ENCODE results near the gene NEDD4L.
A peak's percentile ranks its signal among the peaks of the same experiment; 100 is the strongest.

The NEDD4L gene

DNA sequence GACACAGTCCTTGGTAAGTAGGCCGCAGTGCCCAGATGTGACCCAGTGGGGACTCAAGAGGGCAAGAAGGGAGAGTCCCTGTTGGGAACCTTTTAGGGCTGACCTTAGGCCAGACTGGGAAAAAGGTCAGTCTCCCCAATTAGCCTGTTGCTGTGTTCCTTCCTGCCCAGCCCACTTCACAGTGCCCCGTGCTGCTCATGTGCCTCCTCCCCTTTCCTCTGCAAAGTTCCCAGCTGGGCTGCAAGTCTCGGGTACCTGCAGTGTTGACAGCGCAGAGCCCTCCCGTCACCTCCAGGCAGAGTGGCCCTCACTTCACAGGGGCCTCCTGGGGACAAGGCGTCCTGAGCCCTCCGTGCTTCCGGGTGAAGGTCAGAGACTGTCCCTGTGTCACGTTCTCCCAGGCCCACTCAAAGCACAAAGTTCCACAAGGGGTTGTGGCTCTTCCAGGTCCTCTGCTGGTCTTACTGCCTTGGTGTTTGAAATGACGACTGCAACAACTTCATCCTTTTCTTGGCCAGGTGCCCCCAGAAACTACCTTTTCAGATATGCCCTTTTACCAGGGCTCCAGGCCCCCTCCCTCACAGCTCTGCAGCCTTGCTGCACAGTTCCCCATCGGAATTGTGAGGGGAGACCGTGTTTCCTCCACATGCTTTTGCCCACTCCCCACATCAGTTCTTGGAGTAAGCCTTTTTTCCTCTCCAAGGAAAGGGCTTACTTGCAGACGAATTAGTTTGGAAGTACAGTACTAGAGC, 359.1 kb downstream of the NEDD4L start:
- Mint-ChIP-seq H3K4me3 (no peak overlapping the region), H3K27me3 (no peaks in the 10 kb centered on the region), H3K4me1 (ENCODE audit: low read depth) (peaks cover 20% of the 10 kb centered on the region), H3K9me3 (no peaks in the 10 kb centered on the region), H3K27ac (peak overlapping the region; percentile 3), H3K36me3 (ENCODE audit: low read depth) (no peaks in the 10 kb centered on the region)
- no peak for DNase-seq

DNA sequence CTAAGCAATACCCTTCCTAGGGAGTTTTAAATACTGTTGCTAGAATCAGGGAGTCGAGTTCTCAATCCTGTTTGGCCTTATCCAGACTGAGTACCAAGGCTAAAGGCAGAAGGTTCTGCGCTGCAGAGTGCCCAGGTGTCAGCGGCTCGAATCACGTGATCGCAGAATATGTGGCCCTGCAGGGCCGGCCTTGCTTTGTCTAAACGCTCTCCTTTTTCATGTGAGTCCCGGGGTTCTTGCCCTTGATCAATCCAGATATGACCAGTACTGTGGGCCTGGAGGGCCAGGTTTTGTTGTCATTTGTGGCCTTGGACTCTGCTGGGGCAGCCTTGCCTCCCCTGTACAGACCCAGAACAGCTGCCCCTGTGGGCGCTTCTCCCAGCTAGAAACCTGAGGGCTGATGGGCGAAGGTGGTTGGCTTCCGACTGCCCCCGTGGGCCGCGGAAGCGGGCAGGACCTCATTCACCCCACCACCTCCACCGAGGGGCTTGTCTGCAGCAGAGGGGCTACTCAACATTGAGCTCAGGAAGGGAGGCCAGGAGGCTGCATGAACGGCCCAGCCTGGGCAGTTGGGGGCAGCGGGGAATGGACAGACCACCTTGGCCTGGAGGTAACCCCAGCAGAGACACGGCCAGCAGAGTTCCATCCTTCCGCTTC, 359.9 kb downstream of the NEDD4L start:
- Mint-ChIP-seq H3K27me3 (no peaks in the 10 kb centered on the region), H3K4me3 (no peak overlapping the region), H3K36me3 (ENCODE audit: low read depth) (no peaks in the 10 kb centered on the region)

DNA sequence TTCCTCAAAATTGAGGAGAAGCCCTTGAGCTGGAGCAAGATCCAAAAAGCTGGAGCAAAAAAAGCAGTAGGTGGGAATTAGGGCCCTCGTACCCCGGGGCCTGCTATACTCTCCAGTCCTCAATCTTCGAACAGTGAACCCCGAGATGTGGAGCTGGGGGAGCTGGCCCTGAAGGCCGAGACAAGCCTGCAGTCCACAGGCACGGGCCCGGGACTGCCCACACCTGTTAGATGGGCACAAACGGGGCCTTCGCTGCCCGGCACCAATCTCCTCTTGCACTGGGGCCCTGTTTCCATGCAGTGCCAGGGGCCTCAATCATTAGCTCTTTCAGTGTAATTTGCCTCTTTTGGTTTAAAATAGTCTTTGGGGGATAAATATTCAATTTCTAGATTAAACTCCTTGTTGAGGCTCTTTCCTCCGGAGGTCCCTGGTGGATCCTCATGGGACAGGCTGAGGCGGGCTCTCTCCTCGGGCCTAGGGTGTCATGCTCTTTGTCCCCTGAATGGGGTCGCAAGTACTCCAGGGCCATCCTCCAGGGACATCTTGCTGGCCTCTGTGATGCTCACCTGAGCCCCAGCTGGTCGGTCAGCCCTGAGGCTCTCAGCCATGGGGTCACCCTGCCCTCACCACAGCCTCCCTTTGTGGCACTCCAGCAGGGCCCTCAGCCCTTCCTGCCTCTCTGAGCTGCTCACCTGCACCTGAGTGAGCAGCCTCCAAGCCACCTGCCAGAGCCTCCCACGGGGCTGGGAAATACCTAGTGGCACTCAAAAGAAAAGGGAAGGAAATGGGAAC, 361.3 kb downstream of the NEDD4L start:
- Mint-ChIP-seq H3K4me3 (no peak overlapping the region), H3K27ac (no peak overlapping the region), H3K36me3 (ENCODE audit: low read depth) (no peaks in the 10 kb centered on the region), H3K9me3 (no peaks in the 10 kb centered on the region), H3K4me1 (ENCODE audit: low read depth) (peaks cover 14% of the 10 kb centered on the region), H3K27me3 (no peaks in the 10 kb centered on the region)
- no peak for DNase-seq

More for the DNA sequence above, 359.9 kb downstream of the NEDD4L start:
- no peaks in the 10 kb centered on the region for H3K9me3 Mint-ChIP-seq
- no peak overlapping the region for H3K27ac Mint-ChIP-seq
- no peak for DNase-seq
- peaks cover 20% of the 10 kb centered on the region for H3K4me1 Mint-ChIP-seq (ENCODE audit: low read depth)

DNA sequence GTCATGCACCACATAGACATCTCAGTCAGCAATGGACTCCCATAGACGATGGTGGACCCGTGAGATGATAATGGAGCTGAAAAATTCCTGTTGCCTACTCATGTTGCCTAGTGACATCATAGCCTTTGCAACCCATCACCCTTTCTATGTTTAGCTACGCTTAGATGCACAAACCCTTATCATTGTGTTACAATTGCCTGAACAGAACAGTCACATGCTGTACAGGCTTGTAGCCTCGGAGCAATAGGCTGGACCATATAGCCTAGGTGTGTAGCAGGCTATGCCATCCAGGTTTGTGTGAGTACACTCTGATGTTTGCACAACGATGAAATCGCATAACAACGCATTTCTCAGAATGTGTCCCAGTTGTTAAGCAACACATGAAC, 363.2 kb downstream of the NEDD4L start:
- H3K4me3 Mint-ChIP-seq, result no peak overlapping the region
- DNase-seq, result no peak
- no peaks in the 10 kb centered on the region for H3K27me3 Mint-ChIP-seq
- no peak overlapping the region for H3K27ac Mint-ChIP-seq
- no peaks in the 10 kb centered on the region for H3K36me3 Mint-ChIP-seq (ENCODE audit: low read depth)
- no peaks in the 10 kb centered on the region for H3K9me3 Mint-ChIP-seq
- H3K4me1 Mint-ChIP-seq (ENCODE audit: low read depth), result peaks cover under 1% of the 10 kb centered on the region

DNA sequence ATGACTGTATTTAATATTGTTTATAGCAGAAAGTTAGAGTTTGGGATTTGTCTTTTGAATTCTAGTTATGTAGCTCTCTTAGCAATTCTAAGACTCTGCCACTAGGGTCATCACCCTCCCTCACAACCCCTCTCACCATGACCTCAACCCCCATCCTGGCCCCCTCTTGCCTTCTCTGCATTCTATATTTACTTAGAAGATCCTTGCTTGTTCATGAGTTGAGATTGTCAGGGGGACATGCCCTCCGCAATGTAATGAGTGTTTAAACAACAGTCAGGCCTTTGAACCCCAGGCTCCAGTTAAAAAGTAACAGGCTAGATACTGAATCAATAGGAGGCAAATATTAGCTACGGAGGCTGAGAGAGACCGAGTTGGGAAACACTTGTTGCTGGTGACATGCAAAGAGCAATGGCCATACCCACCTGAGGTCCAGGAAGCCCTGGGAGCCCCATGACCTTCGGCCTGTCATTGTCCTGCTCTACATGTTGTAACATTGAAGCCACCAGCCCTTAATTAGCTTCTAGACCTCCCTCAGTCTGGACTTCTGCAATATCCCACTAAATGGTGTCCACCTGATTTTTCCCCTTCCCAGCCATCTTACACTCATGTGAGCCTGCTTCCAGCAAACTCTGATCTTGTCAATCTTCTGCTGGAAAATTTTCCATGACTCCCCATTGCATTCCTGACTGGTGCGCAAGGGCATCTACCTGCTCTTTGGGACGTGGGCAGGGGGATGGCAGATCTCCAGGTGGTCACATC, 363.8 kb downstream of the NEDD4L start:
- DNase-seq, result no peak
- no peaks in the 10 kb centered on the region for H3K9me3 Mint-ChIP-seq
- no peaks in the 10 kb centered on the region for H3K4me1 Mint-ChIP-seq (ENCODE audit: low read depth)
- no peaks in the 10 kb centered on the region for H3K27me3 Mint-ChIP-seq
- H3K36me3 Mint-ChIP-seq (ENCODE audit: low read depth), result no peaks in the 10 kb centered on the region
- H3K27ac Mint-ChIP-seq, result no peak overlapping the region
- no peak overlapping the region for H3K4me3 Mint-ChIP-seq

DNA sequence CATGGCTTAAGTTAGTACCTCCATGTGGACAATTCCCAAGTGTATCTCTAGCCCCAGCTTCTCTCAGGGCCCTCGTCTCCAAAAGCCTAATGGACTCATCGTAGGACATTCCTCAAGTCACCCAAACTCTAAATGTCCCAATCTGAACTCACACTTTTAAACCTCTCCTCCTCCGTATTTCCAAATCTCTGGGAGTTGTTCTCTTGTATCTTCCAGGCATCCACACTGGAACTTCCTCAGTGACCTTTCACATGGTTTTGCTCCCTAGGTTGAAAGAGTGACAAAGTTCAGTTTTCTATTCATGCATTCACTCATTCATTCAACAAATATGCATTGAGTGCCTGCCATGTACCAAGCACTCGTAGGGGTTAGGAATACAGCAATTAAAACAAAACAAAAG, 364.6 kb downstream of the NEDD4L start:
- Mint-ChIP-seq H3K4me1 (ENCODE audit: low read depth) (no peaks in the 10 kb centered on the region), H3K36me3 (ENCODE audit: low read depth) (no peaks in the 10 kb centered on the region), H3K27ac (no peak overlapping the region), H3K4me3 (no peak overlapping the region), H3K27me3 (no peaks in the 10 kb centered on the region), H3K9me3 (no peaks in the 10 kb centered on the region)
- DNase-seq, result no peak

DNA sequence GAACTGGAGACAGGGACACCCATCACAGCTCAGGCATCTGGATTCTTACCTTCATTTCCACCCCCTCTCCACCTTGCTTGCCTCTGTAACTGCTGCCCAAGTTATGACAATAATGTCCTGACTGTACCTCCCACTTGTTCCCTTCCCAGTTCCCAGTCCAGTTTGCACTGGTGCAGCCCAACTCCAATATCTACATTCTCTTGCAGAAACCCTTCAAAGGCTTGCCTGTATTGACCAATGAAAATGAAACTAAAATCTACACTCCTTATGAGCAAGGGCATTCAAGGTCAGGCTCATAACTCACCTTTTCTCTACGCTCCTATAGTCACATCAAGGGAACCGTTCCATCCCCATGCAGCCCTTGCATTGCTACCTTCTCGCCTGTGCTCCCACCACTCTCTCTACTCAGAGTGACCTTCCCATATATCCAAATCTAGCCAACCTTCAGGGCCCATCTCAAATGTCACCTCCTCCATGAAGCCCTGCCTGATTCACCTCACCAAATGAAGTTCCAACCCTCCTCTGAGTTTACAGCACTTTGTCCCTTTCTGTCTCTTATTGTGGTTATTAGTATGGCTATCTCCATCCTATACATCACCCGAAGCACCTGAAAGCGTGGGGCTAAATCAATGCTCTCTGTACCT, 365.9 kb downstream of the NEDD4L start:
- Mint-ChIP-seq H3K9me3 (no peaks in the 10 kb centered on the region), H3K4me3 (no peak overlapping the region), H3K27me3 (no peaks in the 10 kb centered on the region), H3K36me3 (ENCODE audit: low read depth) (no peaks in the 10 kb centered on the region), H3K27ac (no peak overlapping the region), H3K4me1 (ENCODE audit: low read depth) (no peaks in the 10 kb centered on the region)
- no peak for DNase-seq

DNA sequence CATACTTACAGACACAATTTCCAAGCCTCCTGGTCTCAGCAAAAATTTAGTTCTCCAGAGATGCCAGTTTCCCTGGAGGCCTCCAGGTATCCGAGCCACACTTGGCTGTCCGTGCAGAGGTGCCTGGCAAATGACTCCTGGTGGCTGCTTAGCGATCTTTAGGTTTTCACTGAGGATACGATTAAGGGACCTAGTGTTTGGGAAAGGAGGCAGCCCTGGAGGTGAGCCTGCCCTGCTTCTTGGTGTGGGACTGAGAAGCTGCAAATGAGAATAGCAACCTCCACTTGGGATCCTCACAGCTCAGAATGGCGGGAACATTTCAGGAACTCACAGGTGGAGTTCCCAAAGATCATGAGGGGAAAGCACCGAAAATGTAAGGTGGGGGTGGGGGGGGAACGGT, 367.3 kb downstream of the NEDD4L start:
- no peak for DNase-seq
- Mint-ChIP-seq H3K4me1 (ENCODE audit: low read depth) (no peaks in the 10 kb centered on the region), H3K27me3 (no peaks in the 10 kb centered on the region), H3K9me3 (no peaks in the 10 kb centered on the region), H3K27ac (no peak overlapping the region), H3K4me3 (no peak overlapping the region), H3K36me3 (ENCODE audit: low read depth) (no peaks in the 10 kb centered on the region)

DNA sequence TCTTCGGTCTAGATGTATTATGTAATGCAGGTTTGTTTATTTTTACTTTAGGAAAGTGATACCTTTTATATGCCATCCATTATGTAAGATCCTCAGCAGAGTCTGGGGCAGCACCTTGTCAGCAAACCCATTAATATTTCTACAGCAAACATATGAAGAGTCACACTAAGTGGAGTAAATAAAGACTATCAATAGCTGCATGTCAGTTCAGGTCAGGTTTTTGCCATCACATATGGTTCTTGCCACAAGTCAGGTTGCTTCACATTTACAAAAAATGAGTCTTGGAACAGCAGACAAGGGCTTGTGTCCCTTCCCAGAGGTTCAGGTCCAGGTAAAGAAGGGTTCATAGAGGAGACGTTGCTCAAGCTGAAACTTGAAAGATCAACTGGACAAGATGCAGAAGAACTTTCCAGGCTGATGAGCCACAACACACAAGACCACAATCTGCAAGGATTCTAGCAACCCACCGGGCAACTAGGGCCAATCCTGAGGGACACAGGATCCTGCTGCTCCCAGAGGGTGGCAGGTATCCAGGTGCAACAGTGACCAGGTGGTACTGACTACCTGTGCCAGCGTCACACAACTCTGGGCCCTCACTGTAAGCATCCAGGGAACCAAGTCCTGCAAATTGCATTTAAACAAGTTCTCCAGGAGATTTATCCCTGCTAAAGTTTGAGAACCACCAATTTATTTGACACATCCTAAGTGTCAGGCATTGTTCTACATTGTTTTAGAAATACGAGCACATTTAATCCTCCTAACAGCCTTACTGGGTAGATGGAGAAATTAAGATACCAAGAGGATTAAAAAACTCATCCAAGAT, 369.0 kb downstream of the NEDD4L start:
- Mint-ChIP-seq H3K4me1 (ENCODE audit: low read depth) (no peaks in the 10 kb centered on the region), H3K9me3 (no peaks in the 10 kb centered on the region), H3K36me3 (ENCODE audit: low read depth) (no peaks in the 10 kb centered on the region), H3K4me3 (no peak overlapping the region), H3K27ac (no peak overlapping the region), H3K27me3 (no peaks in the 10 kb centered on the region)
- no peak for DNase-seq

DNA sequence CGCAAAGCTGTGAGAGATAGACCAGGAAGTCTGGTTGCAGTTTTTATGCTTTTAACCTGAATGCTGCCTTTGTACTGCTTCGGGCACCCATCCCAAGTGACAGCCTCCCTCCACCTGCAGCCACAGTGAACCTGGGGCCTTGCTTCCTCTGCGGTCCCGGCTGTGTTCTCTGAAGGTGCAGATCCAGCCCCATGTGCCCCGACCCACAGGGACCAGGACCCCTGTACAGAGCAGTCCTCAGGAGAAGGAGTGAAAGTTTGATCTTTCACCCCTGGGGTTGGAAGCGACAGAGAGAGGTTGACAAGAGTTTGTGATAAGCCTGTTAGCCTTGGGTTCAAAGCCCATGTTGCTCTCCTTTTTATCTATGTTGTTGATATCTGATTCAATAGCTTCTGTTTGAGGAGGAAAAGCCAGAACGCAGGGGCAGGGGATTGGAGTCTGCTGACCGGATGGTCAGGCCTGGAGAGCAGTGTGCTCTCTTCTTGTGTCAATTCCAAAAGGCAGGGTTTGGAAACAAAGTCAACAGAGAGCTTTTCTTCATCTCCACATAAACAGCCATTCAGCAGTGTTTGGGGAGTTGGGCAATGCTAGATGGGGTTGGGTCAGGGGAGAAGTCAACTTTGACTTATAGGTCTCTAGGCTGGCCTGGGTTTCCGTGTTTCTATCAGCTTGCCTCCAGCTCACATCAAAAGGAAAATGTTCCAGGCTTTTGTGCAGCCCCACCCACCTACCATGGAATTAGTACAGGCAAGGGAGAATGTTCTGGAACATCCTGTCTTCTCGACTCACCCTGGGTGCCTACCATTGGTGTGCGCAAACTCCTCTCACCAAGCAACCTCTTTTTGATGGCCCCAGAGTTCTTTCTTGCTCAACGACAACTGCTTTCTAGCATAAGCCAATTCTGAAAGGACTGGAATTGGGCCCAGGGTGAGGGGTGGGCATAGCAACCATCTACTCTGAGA, 369.9 kb downstream of the NEDD4L start:
- no peaks in the 10 kb centered on the region for H3K27me3 Mint-ChIP-seq
- H3K4me1 Mint-ChIP-seq (ENCODE audit: low read depth), result no peaks in the 10 kb centered on the region
- no peak overlapping the region for H3K27ac Mint-ChIP-seq

DNA sequence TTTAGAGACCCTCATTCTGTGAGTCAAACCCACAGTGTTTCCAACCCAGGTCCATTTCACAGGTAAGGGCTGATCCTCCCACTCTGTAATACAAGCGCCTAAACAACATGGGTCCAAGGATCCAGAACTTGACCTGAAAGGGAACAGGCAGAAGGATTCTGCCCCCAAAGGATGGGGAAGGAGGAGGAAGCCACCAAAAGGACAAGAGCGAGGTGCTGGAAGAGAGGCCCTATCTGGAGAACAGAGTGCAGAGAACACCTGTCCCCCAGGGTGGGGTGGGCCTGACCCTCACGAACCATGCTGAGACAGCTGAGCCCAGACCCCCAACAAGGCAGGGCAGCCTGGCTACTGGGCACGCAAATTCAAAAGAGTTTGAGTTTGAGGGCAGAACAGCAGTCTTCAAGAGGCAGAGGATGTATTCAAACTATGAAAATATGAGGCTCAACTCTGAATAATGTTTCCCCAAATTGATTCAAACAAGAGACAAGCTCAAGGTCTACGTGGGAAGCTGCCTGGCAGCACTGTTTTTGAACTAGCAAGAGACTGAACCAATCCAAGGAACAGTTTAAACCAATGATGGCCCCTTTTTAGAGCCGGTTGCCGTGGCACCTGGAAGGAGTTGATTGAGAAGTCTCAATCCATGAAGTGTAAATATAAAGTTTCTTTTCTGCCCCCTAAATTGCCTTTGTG, 372.1 kb downstream of the NEDD4L start:
- no peak overlapping the region for H3K4me3 Mint-ChIP-seq
- no peaks in the 10 kb centered on the region for H3K4me1 Mint-ChIP-seq (ENCODE audit: low read depth)
- DNase-seq, result no peak
- peaks cover 2% of the 10 kb centered on the region for H3K9me3 Mint-ChIP-seq
- H3K36me3 Mint-ChIP-seq (ENCODE audit: low read depth), result no peaks in the 10 kb centered on the region
- H3K27me3 Mint-ChIP-seq, result peaks cover 5% of the 10 kb centered on the region
- H3K27ac Mint-ChIP-seq, result no peak overlapping the region

More for the DNA sequence above, 369.9 kb downstream of the NEDD4L start:
- no peak overlapping the region for H3K4me3 Mint-ChIP-seq
- DNase-seq, result no peak
- no peaks in the 10 kb centered on the region for H3K36me3 Mint-ChIP-seq (ENCODE audit: low read depth)
- no peaks in the 10 kb centered on the region for H3K9me3 Mint-ChIP-seq
